HepG2 (cell line): ENCODE measurements around the gene GLRA3. TPM values are rescaled to one million over a fixed set of nuclear protein-coding genes. Genes with fewer than 3 reads are reported as not detected.

Source experiments
- AKNA ChIP-seq: sonication (generic); formaldehyde crosslinking; IDR thresholded peaks from 2 replicates; pipeline ENCODE4 v1.4.0; 2020; ENCODE audit warnings: missing genetic modification reagents, borderline replicate concordance
- DBP ChIP-seq: sonication (generic); formaldehyde crosslinking; IDR thresholded peaks from 2 replicates; pipeline ENCODE4 v1.4.0; 2020; ENCODE audit warnings: missing genetic modification reagents; ENCODE audit errors: not compliant biosample characterization
- REL ChIP-seq: sonication (generic); formaldehyde crosslinking; conservative IDR thresholded peaks from 2 replicates; pipeline ENCODE4 v1.8.0; 2022; ENCODE audit warnings: mild to moderate bottlenecking, missing genetic modification reagents, moderate library complexity
- SP1 ChIP-seq, 2 experiments: fragments of 450-650 bp in 1 of 2; sonication (generic) in 1 of 2; formaldehyde crosslinking in 1 of 2; IDR thresholded peaks; 2 replicates each; pipeline versions ENCODE4 v1.4.0 to v1.6.1; 2016 to 2020; ENCODE audit warnings: missing genetic modification reagents in 1 of 2
- ZNF20 ChIP-seq: sonication (generic); formaldehyde crosslinking; IDR thresholded peaks from 2 replicates; pipeline ENCODE4 v1.4.0; 2020; ENCODE audit warnings: mild to moderate bottlenecking, moderate library complexity, missing genetic modification reagents
- ZNF710 ChIP-seq: sonication (generic); formaldehyde crosslinking; IDR thresholded peaks from 2 replicates; pipeline ENCODE4 v1.5.0; 2020; ENCODE audit warnings: mild to moderate bottlenecking, missing genetic modification reagents, borderline replicate concordance
- polyA plus RNA-seq, 8 experiments: library from polyadenylated mRNA; depleted of rRNA in 3 of 8; stranded (reverse) in 7 of 8; unstranded in 1 of 8; fragments of >200 nt; fragmentation: Illumina TruSeq in 4 of 8; extraction: Trizol in 4 of 8; gene quantifications; 2 replicates each; pipeline versions ENCODE4 v1.2.1 to v1.2.3, GENCODE V29; 2011 to 2016; ENCODE audit warnings: low read depth in 4 of 8, missing spikeins in 1 of 8, mixed read lengths in 1 of 8; ENCODE audit not compliant: insufficient read depth in 1 of 8
- total RNA-seq, 5 experiments: library from RNA; depleted of rRNA; stranded (reverse); fragments of >200 nt; fragmentation: Illumina TruSeq; extraction: Trizol; gene quantifications; 2 replicates each; pipeline ENCODE4 v1.2.3, GENCODE V29; 2016; ENCODE audit warnings: low read depth in 1 of 5

Gene GLRA3
- total and polyA plus RNA-seq, 2 of the 13 experiments (the other 11 are each of a cell fraction or from before 2014, with no cell fraction given) = not detected

GRCh38 chr4:174855050-174855449 lies 26.0 kb upstream of the GLRA3 start (continued):
- TF ChIP-seq AKNA (CRISPR knock-in tag) (no peak), SP1 (IDR thresholded peaks at IDR 0.05) (no peak), SP1 (CRISPR knock-in tag; IDR thresholded peaks at IDR 0.05) (no peak), ZNF710 (CRISPR knock-in tag) (no peak), REL (CRISPR knock-in tag) (no peak), DBP (CRISPR knock-in tag) (no peak), ZNF20 (CRISPR knock-in tag) (no peak)
